GM23248 (cell line): Measurements from ENCODE around the gene SLC10A2. TPM values are rescaled to one million over a fixed set of nuclear protein-coding genes. Genes with fewer than 3 reads are reported as not detected.

ENCODE experiments used
- DNase-seq: peaks from one replicate; pipeline ENCODE4 v3.0.0-alpha.2; 2015
- H2AFZ ChIP-seq: fragments of 200-600 bp; sonication (generic); 2 replicates; pipeline ENCODE4 v1.6.1; 2016; ENCODE audit warnings: antibody characterized with exemption
- H3F3A ChIP-seq: fragments of 200-600 bp; sonication (generic); 2 replicates; pipeline ENCODE4 v1.6.1; 2016; ENCODE audit warnings: mild to moderate bottlenecking, antibody characterized with exemption, mixed run types; ENCODE audit not compliant: insufficient read depth
- H3K27ac ChIP-seq: fragments of 200-600 bp; sonication (generic); 2 replicates; pipeline ENCODE4 v1.5.1; 2016; ENCODE audit warnings: mild to moderate bottlenecking
- H3K27me3 ChIP-seq: fragments of 200-600 bp; sonication (generic); replicated peaks from 2 replicates; pipeline ENCODE4 v1.6.1; 2016; ENCODE audit warnings: mild to moderate bottlenecking; ENCODE audit not compliant: insufficient read depth
- H3K36me3 ChIP-seq: fragments of 200-600 bp; sonication (generic); 2 replicates; pipeline ENCODE4 v1.6.1; 2016; ENCODE audit warnings: low read depth, mild to moderate bottlenecking
- H3K4me1 ChIP-seq: fragments of 200-600 bp; sonication (generic); 2 replicates; pipeline ENCODE4 v1.6.1; 2016; ENCODE audit warnings: mild to moderate bottlenecking; ENCODE audit not compliant: insufficient read depth
- H3K4me2 ChIP-seq: fragments of 200-600 bp; sonication (generic); one replicate; pipeline ENCODE4 v1.6.1; 2016; ENCODE audit warnings: mild to moderate bottlenecking; ENCODE audit not compliant: unreplicated experiment
- H3K4me3 ChIP-seq: fragments of 200-600 bp; sonication (generic); 2 replicates; pipeline ENCODE4 v1.5.1; 2016; ENCODE audit warnings: mild to moderate bottlenecking
- H3K79me2 ChIP-seq: fragments of 200-600 bp; sonication (generic); 2 replicates; pipeline ENCODE4 v1.6.1; 2016; ENCODE audit warnings: mild to moderate bottlenecking; ENCODE audit not compliant: insufficient read depth
- H3K9ac ChIP-seq: fragments of 200-600 bp; sonication (generic); 2 replicates; pipeline ENCODE4 v1.6.1; 2016; ENCODE audit warnings: mild to moderate bottlenecking
- H3K9me2 ChIP-seq: fragments of 200-600 bp; sonication (generic); 2 replicates; pipeline ENCODE4 v1.6.1; 2016; ENCODE audit warnings: mixed run types, mild to moderate bottlenecking, moderate library complexity; ENCODE audit not compliant: insufficient read depth
- H3K9me3 ChIP-seq: fragments of 200-600 bp; sonication (generic); one replicate; pipeline ENCODE4 v1.6.1; 2017; ENCODE audit warnings: low read depth
- H4K20me1 ChIP-seq: fragments of 200-600 bp; sonication (generic); 2 replicates; pipeline ENCODE4 v1.6.0; 2016; ENCODE audit not compliant: insufficient read depth
- EZH2 ChIP-seq: fragments of 200-600 bp; sonication (generic); IDR thresholded peaks from 2 replicates; pipeline ENCODE4 v1.6.1; 2018; ENCODE audit warnings: antibody characterized with exemption, mild to moderate bottlenecking; ENCODE audit not compliant: insufficient read depth, poor library complexity, severe bottlenecking
- EZH2phosphoT487 ChIP-seq: fragments of 200-600 bp; sonication (generic); IDR thresholded peaks from 2 replicates; pipeline ENCODE4 v1.6.1; 2018; ENCODE audit warnings: antibody characterized with exemption, moderate library complexity, mild to moderate bottlenecking, low read depth; ENCODE audit not compliant: insufficient read depth
- WGBS, 2 experiments: methylation state at CpG; one replicate each; pipeline ENCODE4 v1.1.6; 2015 to 2017; ENCODE audit warnings: low lambda C conversion rate in 2 of 2, low coverage in 1 of 2; ENCODE audit errors: missing lambda C conversion rate in 2 of 2; 5-methylcytosine and 5-hydroxymethylcytosine counted together
- in situ Hi-C: fragments of 300-500 bp; cut with MboI; formaldehyde crosslinking; loops from 2 replicates; pipeline ENCODE4 v1.15.0; 2020
- polyA plus RNA-seq: library from polyadenylated mRNA; unstranded; fragments of >200 nt; fragmentation: Nextera tagmentation; extraction: Ambion mirVana; gene quantifications from 2 replicates; pipeline ENCODE4 v1.2.1, GENCODE V29; 2016
- total RNA-seq: library from RNA; depleted of rRNA; stranded (reverse); fragments of >200 nt; shearing (Covaris generic); gene quantifications from 2 replicates; pipeline ENCODE4 v1.2.3, GENCODE V29; 2014

Gene SLC10A2
- total and polyA plus RNA-seq, 2 experiments from 2014 or later, result not detected

DNA sequence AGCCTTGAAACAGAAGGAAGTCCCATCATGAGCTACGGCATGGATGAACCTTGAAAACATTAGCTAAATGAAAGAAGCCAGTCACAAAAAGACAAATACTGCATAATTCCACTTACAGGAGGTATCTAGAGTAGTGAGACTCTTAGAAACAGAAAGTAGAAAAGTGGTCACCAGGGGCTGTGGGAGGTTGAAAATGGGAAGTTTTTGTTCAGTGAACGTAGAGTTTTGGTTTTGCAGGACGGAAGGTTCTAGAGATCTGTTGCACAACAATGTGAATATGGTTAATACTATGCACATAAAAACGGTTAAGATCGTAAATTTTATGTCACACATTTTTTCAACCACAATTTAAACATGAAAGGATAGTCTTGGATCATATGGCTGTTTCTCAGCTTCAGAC is 11.9 kb upstream of the SLC10A2 start:
- H3K9ac ChIP-seq, result no peak overlapping the region
- H3K4me1 ChIP-seq, result no peaks in the 10 kb centered on the region
- H3K9me2 ChIP-seq, result no peaks in the 10 kb centered on the region
- H4K20me1 ChIP-seq, result no peaks in the 10 kb centered on the region
- no peaks in the 10 kb centered on the region for H3K79me2 ChIP-seq
- no peaks in the 10 kb centered on the region for H3K27me3 ChIP-seq
- in situ Hi-C loops, result no loop called here
- H2AFZ ChIP-seq, result no peak overlapping the region
- no peak overlapping the region for H3K27ac ChIP-seq
- TF ChIP-seq EZH2phosphoT487, result no peak
- no peak for TF ChIP-seq EZH2
- no peaks in the 10 kb centered on the region for H3K9me3 ChIP-seq
- 18 to 20% methylated on average over 5 of the region's 5 CpGs for WGBS, 2 experiments
- no peak overlapping the region for H3K4me2 ChIP-seq
- no peak overlapping the region for H3K4me3 ChIP-seq
- no peak for DNase-seq
- H3K36me3 ChIP-seq, result no peaks in the 10 kb centered on the region
- no peaks in the 10 kb centered on the region for H3F3A ChIP-seq

DNA sequence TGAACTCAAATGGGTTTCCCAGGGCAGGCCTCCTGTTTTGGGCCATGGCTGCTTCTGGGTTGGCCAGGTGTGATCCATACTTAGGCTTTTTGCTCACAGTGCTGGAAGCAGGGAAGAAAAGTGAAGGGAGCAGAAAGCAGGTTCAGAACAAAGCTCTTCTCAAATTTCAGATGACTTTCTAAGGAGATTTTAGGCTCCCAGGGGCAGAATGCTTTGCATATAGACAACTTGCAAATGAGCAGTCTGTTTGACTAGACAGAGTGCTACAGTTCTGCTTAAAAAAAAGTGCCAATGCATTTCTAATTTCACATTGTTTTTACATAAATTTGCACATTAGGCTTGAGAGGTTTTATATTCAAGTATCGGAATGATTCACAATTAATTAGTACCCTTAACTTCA is 2.6 kb upstream of the SLC10A2 start:
- no peaks in the 10 kb centered on the region for H3K36me3 ChIP-seq
- no peak overlapping the region for H3K4me2 ChIP-seq
- no peak overlapping the region for H3K4me3 ChIP-seq
- no peak overlapping the region for H2AFZ ChIP-seq
- DNase-seq, result no peak
- H3K27ac ChIP-seq, result no peak overlapping the region
- no peaks in the 10 kb centered on the region for H3K79me2 ChIP-seq
- no peaks in the 10 kb centered on the region for H4K20me1 ChIP-seq
- H3F3A ChIP-seq, result no peaks in the 10 kb centered on the region
- 38% methylated on average over 1 of the region's 1 CpG for WGBS, 2 experiments
- no peak overlapping the region for H3K9ac ChIP-seq
- no peaks in the 10 kb centered on the region for H3K27me3 ChIP-seq
- in situ Hi-C loops, result no loop called here
- no peaks in the 10 kb centered on the region for H3K9me2 ChIP-seq
- no peaks in the 10 kb centered on the region for H3K9me3 ChIP-seq
- H3K4me1 ChIP-seq, result no peaks in the 10 kb centered on the region
- TF ChIP-seq EZH2 (no peak), EZH2phosphoT487 (no peak)

DNA sequence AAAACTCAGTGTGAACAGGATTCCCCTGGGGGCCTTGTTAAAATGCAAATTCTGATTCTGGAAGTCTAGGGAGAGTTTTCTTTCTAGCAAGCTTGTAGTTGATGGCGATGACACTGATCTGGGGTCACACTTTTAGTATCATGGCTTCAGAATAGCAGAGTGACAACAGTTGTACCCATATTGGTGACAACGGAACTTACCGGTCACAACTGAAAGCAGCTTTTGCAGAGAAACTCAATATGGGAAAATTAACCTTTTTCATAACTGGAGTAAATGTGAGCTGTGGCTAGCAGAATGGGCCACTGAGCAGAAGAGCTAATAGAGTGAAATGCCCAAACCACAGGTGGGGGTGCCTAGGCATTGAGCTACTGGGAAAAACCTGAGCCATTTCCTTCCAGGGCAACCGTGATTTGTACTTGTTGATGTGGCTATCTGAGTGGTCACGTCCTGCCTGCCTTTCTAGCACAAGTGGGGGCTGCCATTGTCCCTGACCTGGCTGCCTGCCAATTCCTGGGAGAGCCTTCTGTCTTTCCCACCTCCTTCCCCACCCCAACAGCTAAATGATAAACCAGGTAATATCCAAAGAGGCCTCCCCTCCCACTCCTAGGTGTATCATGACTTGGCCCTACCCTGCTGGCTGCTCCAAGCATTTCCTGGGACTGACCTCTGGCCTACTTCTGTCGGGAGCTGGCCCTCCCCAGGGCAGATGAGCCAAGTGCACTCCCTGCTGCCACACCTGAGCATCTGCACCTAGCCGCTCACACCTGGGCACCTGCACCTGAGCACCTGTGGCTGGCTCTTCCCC is 1.7 kb upstream of the SLC10A2 start:
- H4K20me1 ChIP-seq, result no peaks in the 10 kb centered on the region
- no peaks in the 10 kb centered on the region for H3K27me3 ChIP-seq
- H3K27ac ChIP-seq, result no peak overlapping the region
- no peaks in the 10 kb centered on the region for H3K4me1 ChIP-seq
- H3K9me2 ChIP-seq, result no peaks in the 10 kb centered on the region
- in situ Hi-C loops, result no loop called here
- no peaks in the 10 kb centered on the region for H3K36me3 ChIP-seq
- TF ChIP-seq EZH2phosphoT487, result no peak
- TF ChIP-seq EZH2, result no peak
- H3K4me3 ChIP-seq, result no peak overlapping the region
- no peaks in the 10 kb centered on the region for H3K9me3 ChIP-seq
- H3K79me2 ChIP-seq, result no peaks in the 10 kb centered on the region
- DNase-seq, result no peak
- H2AFZ ChIP-seq, result no peak overlapping the region
- H3K9ac ChIP-seq, result no peak overlapping the region
- 36 to 42% methylated on average over 7 of the region's 7 CpGs for WGBS, 2 experiments
- no peaks in the 10 kb centered on the region for H3F3A ChIP-seq
- H3K4me2 ChIP-seq, result no peak overlapping the region

DNA sequence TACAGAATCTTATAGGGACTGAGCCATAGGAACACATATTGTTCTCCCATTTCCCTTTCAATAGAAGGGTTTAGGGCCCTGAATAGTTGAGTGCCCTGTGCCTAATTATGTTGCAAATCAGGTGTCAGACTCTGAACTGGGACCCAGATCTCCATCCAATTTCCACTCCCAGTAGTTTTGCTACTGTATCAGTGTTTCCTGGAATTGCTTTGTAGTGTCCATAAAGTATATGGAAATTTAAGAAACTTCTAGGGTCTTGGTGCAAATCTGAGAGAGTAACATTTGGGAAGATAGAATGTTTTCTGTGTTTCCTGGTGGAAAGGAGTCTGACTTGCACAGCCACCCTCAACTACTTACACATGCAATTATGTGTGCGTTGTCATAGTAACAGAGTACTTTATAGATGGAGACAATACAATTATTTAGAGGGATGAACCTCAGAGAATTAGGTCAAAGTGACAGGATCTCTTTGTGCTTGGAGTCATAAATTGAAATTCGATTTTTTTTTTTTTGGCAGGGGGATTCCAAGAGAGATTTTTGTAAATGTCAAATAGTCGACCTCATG is 646 bp upstream of the SLC10A2 start:
- H3F3A ChIP-seq, result no peaks in the 10 kb centered on the region

More for the DNA sequence above, 646 bp upstream of the SLC10A2 start:
- no peak overlapping the region for H3K4me3 ChIP-seq
- no peak overlapping the region for H2AFZ ChIP-seq
- no peaks in the 10 kb centered on the region for H3K9me2 ChIP-seq
- H3K4me2 ChIP-seq, result no peak overlapping the region
- no peaks in the 10 kb centered on the region for H3K27me3 ChIP-seq
- H3K9ac ChIP-seq, result no peak overlapping the region
- H3K36me3 ChIP-seq, result no peaks in the 10 kb centered on the region
- no peaks in the 10 kb centered on the region for H3K4me1 ChIP-seq
- no peaks in the 10 kb centered on the region for H4K20me1 ChIP-seq
- no peaks in the 10 kb centered on the region for H3K79me2 ChIP-seq
- no peak for TF ChIP-seq EZH2
- TF ChIP-seq EZH2phosphoT487, result no peak
- WGBS, 2 experiments, result 8 to 16% methylated on average over 3 of the region's 3 CpGs
- in situ Hi-C loops, result no loop called here
- DNase-seq, result no peak
- H3K9me3 ChIP-seq, result no peaks in the 10 kb centered on the region
- H3K27ac ChIP-seq, result no peak overlapping the region
